Activated CD8-positive, alpha-beta T cell treated with anti-CD3 and anti-CD28 coated beads, Interleukin-2, amount 10 ng/mL, durations not matched to agents 7 days and 5 days (primary cell): ENCODE measurements around the gene HOXB5. TPM values are rescaled to one million over a fixed set of nuclear protein-coding genes. Genes with fewer than 3 reads are reported as not detected.

Source experiments
- ATAC-seq: fragments of 150-1000 bp; cut with Tn5 transposase; one replicate; pipeline ENCODE4 v1.10.0; 2021; ENCODE audit warnings: moderate library complexity
- CTCF ChIA-PET: fragments of 350-600 bp; sonication (Branson Sonifier 250); formaldehyde crosslinking; loops from one replicate; lab custom pipeline; 2021; ENCODE audit warnings: antibody characterized with exemption; lab: Charles Lee
- POLR2A ChIA-PET: fragments of 350-600 bp; sonication (Branson Sonifier 250); formaldehyde crosslinking; loops from one replicate; lab custom pipeline; 2021; ENCODE audit warnings: antibody characterized with exemption; lab: Charles Lee
- DNase-seq: peaks from one replicate; pipeline ENCODE4 v3.0.0-alpha.2; 2020
- H3K27ac Mint-ChIP-seq: one replicate; pipeline ENCODE4 v1.8.0; 2021; ENCODE audit warnings: mild to moderate bottlenecking, mixed read lengths
- H3K27me3 Mint-ChIP-seq: one replicate; pipeline ENCODE4 v1.8.0; 2021; ENCODE audit warnings: low read depth, mixed read lengths
- H3K36me3 Mint-ChIP-seq: one replicate; pipeline ENCODE4 v1.8.0; 2021; ENCODE audit warnings: low read depth, mixed read lengths
- H3K4me1 Mint-ChIP-seq: one replicate; pipeline ENCODE4 v1.8.0; 2021; ENCODE audit warnings: low read depth, mixed read lengths
- H3K4me3 Mint-ChIP-seq: one replicate; pipeline ENCODE4 v1.8.0; 2021; ENCODE audit warnings: mild to moderate bottlenecking, mixed read lengths
- H3K9me3 Mint-ChIP-seq: one replicate; pipeline ENCODE4 v1.8.0; 2022; ENCODE audit warnings: mixed read lengths; ENCODE audit not compliant: insufficient read depth
- total RNA-seq, 2 experiments: library from RNA; stranded (reverse); gene quantifications; one replicate each; pipeline ENCODE4 v1.2.3, GENCODE V29; 2021

The HOXB5 gene
- total RNA-seq, 2 experiments from 2014 or later: not detected

DNA sequence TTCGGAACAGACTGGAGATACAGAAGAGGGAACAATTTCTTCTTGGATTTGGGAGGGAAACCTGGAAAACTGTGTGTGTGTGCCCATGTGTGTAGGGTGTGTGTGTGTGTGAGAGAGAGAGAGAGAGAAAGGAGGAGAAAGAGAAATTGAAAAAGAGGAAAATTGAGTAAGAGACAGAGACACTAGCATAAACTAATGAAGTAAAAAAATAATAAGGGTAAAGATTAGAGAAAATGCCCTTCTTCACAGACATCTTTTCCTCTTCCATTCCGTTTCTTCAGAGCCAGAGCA is 34.8 kb downstream of the HOXB5 start:
- H3K4me1 Mint-ChIP-seq: peaks cover 30% of the 10 kb centered on the region
- no peak overlapping the region for H3K4me3 Mint-ChIP-seq
- DNase-seq: no peak
- H3K36me3 Mint-ChIP-seq: peaks cover 10% of the 10 kb centered on the region
- H3K9me3 Mint-ChIP-seq: no peaks in the 10 kb centered on the region
- ChIA-PET POLR2A (no interaction called here), CTCF (no interaction called here)
- ATAC-seq: no peak
- H3K27me3 Mint-ChIP-seq: peaks cover 13% of the 10 kb centered on the region
- H3K27ac Mint-ChIP-seq: no peak overlapping the region

GRCh38 chr17:48558057-48558830 is 35.3 kb downstream of the HOXB5 start:
- POLR2A ChIA-PET: no interaction called here

DNA sequence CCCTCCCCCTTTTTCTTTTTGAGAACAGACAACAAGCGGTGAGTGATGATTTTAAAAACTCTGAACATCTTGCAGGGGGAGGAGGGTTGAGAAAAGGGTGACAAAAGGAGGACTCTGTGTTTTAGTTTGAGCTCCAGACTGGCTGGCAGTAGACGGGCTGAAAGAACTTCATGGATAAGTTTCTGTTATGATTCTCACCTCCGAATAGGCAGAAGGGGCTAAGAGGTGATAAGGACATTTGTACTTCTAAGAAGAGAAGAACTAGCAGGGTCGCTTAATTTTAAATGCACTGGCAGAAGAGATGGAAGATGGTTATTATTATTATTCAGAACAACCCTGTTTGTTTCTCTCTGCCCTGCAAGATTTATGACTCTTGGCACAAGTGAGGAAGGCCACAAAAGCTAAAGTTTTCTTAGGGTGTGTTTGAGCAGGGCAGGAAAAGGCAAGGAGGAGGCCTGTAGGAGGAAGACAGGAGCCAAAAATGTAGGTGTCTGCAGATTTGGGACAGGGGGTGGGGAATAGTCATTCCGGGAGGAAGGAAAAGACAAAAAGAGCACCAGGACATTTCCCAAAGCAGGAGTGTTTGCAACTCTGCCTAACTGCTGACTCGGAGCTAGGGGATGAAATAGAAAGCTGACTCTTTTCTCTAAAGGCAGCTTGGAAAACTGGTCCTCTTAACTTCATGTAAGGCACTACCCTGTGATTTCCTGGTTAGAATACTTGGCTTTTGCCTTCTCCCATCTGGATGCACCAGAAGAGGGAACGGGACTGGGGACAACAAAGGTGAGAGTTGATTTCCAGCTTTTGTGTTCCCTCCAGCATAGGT is 36.8 kb downstream of the HOXB5 start:
- CTCF ChIA-PET: interaction anchor here (1.1 kb wide), 1 partner anchor 64 kb away, joined by 4 read pairs; no protein-coding TSS in a partner anchor
- Mint-ChIP-seq H3K4me3 (no peak overlapping the region), H3K36me3 (peaks cover 8% of the 10 kb centered on the region), H3K27ac (no peak overlapping the region), H3K27me3 (peaks cover 13% of the 10 kb centered on the region), H3K4me1 (peaks cover 22% of the 10 kb centered on the region), H3K9me3 (no peaks in the 10 kb centered on the region)
- POLR2A ChIA-PET: interaction anchor here (0.9 kb wide), 1 partner anchor 10 kb away, joined by 3 read pairs; no protein-coding TSS in a partner anchor
- DNase-seq (no peak), ATAC-seq (no peak)

More at GRCh38 chr17:48558057-48558830, 35.3 kb downstream of the HOXB5 start:
- Mint-ChIP-seq H3K36me3 (peaks cover 10% of the 10 kb centered on the region), H3K9me3 (no peaks in the 10 kb centered on the region), H3K27me3 (peaks cover 13% of the 10 kb centered on the region), H3K4me1 (peaks cover 30% of the 10 kb centered on the region), H3K4me3 (no peak overlapping the region), H3K27ac (no peak overlapping the region)
- ATAC-seq (no peak), DNase-seq (no peak)
- CTCF ChIA-PET: interaction anchor here (0.6 kb wide), 1 partner anchor 550 kb away, joined by 3 read pairs; no protein-coding TSS in a partner anchor

DNA sequence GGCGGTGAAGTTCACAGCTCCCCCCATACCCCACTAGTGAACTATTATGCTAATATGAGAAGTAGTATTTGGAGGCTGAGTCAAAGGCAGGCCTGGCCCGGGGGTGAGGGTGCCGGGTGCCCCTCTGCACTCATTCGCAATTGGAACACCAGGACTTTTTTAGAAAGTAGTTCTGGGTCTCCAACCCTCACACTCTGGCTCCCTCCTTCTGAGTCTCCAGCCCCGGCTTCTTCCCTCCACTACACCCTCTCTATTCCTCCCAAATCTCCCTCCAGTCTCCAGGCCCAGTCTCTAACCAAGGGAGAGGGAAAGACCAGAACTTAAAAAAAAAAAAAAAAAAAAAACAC is 37.4 kb downstream of the HOXB5 start:
- ATAC-seq (no peak), DNase-seq (no peak)
- Mint-ChIP-seq H3K27ac (no peak overlapping the region), H3K4me1 (peaks cover 16% of the 10 kb centered on the region), H3K4me3 (no peak overlapping the region), H3K27me3 (peaks cover 13% of the 10 kb centered on the region), H3K9me3 (no peaks in the 10 kb centered on the region), H3K36me3 (peaks cover 6% of the 10 kb centered on the region)
- CTCF ChIA-PET: interaction anchor here (0.5 to 1.2 kb wide), 3 partner anchors 46 to 204 kb away, joined by 3 to 4 read pairs (median 3); no protein-coding TSS in a partner anchor
- POLR2A ChIA-PET: interaction anchor here (0.9 kb wide), 1 partner anchor 10 kb away, joined by 3 read pairs; no protein-coding TSS in a partner anchor

- Mint-ChIP-seq H3K4me1 (peaks cover 10% of the 10 kb centered on the region), H3K27me3 (peaks cover 13% of the 10 kb centered on the region), H3K27ac (peak overlapping the region; percentile 67), H3K36me3 (peaks cover 4% of the 10 kb centered on the region), H3K4me3 (peak overlapping the region; percentile 60), H3K9me3 (no peaks in the 10 kb centered on the region)
- ChIA-PET POLR2A (interaction anchor here (0.9 kb wide), 1 partner anchor 9 kb away, joined by 3 read pairs; no protein-coding TSS in a partner anchor), CTCF (interaction anchor here (0.5 to 1.2 kb wide), 3 partner anchors 47 to 204 kb away, joined by 3 read pairs; no protein-coding TSS in a partner anchor)
- no peak for DNase-seq
- peak; percentile 59 for ATAC-seq
Observed at GRCh38 chr17:48555258-48556228, 38.0 kb downstream of the HOXB5 start.

GRCh38 chr17:48554412-48555257 is 38.9 kb downstream of the HOXB5 start:
- DNase-seq (no peak), ATAC-seq (no peak)
- Mint-ChIP-seq H3K4me3 (peak overlapping the region; percentile 60), H3K9me3 (no peaks in the 10 kb centered on the region), H3K27me3 (peaks cover 13% of the 10 kb centered on the region), H3K4me1 (peaks cover 9% of the 10 kb centered on the region), H3K36me3 (peaks cover 4% of the 10 kb centered on the region), H3K27ac (peak overlapping the region; percentile 67)
- POLR2A ChIA-PET: interaction anchor here (0.6 kb wide), 1 partner anchor 21 kb away, joined by 3 read pairs; no protein-coding TSS in a partner anchor
- CTCF ChIA-PET: interaction anchor here (1.0 kb wide), 1 partner anchor 54 kb away, joined by 3 read pairs; no protein-coding TSS in a partner anchor

DNA sequence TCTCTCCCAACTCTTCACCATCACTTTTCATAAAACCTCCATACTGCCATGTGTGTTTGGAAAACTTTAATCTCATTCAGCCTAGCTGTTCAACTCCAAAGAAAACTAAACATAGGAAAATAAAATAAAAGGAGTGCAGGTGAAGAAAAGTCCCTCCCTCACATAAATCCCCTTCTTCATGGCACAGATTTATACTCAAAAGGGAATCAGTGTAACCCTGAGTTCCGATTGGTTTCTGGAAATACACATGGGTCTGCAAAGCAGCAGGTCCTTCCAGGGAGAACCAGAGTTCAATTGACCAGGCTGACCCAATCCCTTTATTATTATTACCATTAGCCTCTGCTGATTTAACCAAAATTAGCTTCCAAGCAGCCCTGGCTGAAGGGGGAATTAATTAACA is 39.8 kb downstream of the HOXB5 start:
- ATAC-seq (no peak), DNase-seq (no peak)
- peaks cover 13% of the 10 kb centered on the region for H3K27me3 Mint-ChIP-seq
- H3K4me1 Mint-ChIP-seq: peaks cover 11% of the 10 kb centered on the region
- H3K27ac Mint-ChIP-seq: no peak overlapping the region
- no peak overlapping the region for H3K4me3 Mint-ChIP-seq
- H3K36me3 Mint-ChIP-seq: peaks cover 4% of the 10 kb centered on the region
- ChIA-PET CTCF (no interaction called here), POLR2A (no interaction called here)
- no peaks in the 10 kb centered on the region for H3K9me3 Mint-ChIP-seq

GRCh38 chr17:48553190-48553547 is 40.4 kb downstream of the HOXB5 start:
- no peak overlapping the region for H3K27ac Mint-ChIP-seq
- ChIA-PET CTCF (no interaction called here), POLR2A (no interaction called here)
- H3K27me3 Mint-ChIP-seq: peaks cover 9% of the 10 kb centered on the region
- peaks cover 17% of the 10 kb centered on the region for H3K4me1 Mint-ChIP-seq
- ATAC-seq (no peak), DNase-seq (no peak)
- H3K9me3 Mint-ChIP-seq: no peaks in the 10 kb centered on the region
- no peak overlapping the region for H3K4me3 Mint-ChIP-seq
- peaks cover 4% of the 10 kb centered on the region for H3K36me3 Mint-ChIP-seq

DNA sequence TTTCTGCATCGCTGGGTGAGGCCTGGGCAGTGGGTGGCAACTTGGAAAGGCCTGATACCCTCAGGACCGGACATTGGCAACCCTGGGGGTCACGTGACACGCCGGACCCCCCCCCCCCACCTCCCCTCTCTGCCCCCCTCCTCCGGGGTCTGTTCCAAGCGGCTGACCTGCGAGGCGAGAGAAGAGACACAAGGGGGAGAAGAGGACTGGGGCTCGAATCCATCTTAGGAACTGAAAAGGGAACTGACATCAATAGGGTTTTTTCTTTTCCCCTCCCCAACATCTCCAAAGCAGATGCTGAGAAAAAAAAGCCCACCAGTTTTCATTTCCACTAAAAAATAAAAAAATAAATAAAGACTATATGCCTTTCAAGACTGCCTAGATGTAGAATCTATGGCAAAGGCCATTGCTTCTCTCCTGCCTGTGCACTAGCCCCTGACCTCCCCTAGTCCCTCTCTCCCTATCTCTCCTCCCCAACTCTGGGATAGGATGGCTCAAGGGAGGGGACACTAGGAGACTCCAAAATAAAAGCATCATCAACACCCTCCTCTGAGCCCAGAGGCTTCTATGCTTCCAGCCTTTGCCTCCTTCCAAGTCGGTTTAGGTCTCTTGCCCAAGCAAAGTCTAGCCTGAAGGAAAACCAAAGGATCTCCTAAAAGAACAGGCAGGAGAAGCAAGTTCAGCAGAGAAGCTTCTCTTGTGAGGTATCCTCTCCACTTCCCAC is 41.0 kb downstream of the HOXB5 start:
- ChIA-PET CTCF (no interaction called here), POLR2A (no interaction called here)
- H3K27ac Mint-ChIP-seq: no peak overlapping the region
- peaks cover 22% of the 10 kb centered on the region for H3K4me1 Mint-ChIP-seq
- peaks cover 9% of the 10 kb centered on the region for H3K27me3 Mint-ChIP-seq
- DNase-seq: no peak
- H3K9me3 Mint-ChIP-seq: no peaks in the 10 kb centered on the region
- ATAC-seq: no peak
- peaks cover 7% of the 10 kb centered on the region for H3K36me3 Mint-ChIP-seq
- no peak overlapping the region for H3K4me3 Mint-ChIP-seq
